ENCODE measurements around the gene HBZ.
"Not testable (repeated sequence)": the region's sequence is repeated elsewhere in the genome, so short reads cannot be mapped to it uniquely, and the experiment has no call there.

HBZ gene

GRCh38 chr16:165539-166374 is 13.3 kb downstream of the HBZ start, which contains the start of gene HBM:
Gene HBM, plus strand, starts transcription at chr16:165978. Its CDS starts 20 bp downstream, at chr16:165998.
- no peak for DNase-seq

GRCh38 chr16:166375-167121 is 14.1 kb downstream of the HBZ start:
- DNase-seq = no peak

DNA sequence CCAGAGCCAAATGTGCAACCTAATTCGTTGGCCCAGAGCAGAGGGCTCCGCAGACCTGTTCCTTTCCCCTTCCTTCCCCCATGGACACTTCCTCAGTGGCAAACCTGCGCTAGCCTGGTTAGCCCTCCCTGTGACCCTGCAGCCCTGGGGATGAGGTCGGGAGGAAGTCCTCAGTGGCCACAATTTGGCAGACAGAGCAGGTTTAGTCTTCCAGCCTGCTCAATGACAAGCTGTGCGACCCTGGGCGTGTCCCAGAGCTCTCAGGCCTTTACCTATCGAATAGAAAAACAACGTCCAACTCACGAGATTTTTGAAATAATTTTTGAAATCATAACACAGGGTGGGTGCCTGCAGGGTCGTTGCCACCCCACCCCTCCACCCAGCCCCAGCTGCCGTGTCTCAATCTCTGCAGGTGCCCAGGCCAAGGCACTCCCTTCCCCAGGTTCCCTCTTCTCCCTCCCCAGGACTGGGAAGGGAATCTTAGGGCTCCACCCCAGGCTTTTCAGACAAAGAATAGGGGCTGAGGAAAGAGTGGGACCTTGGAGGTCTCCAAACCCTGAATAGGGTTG is 14.8 kb downstream of the HBZ start:
- no peak for DNase-seq

DNA sequence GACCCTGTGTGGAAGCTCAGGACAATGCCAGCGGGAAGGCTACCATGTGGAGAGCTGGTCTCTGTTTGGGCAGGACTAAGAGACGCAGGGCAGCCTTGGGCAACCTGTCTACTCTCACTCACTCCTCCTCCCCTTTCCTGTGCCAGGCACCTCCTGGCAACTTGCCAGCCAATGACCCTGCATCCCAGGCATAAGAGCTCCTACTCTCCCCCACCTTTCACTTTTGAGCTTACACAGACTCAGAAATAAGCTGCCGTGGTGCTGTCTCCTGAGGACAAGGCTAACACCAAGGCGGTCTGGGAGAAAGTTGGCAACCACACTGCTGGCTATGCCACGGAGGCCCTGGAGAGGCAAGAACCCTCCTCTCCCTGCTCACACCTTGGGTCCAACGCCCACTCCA is 16.0 kb downstream of the HBZ start:
- DNase-seq = no peak

- no peak for DNase-seq
Observed at GRCh38 chr16:169014-169413, 16.6 kb downstream of the HBZ start.

- DNase-seq = peak; percentile 9
Observed at GRCh38 chr16:170088-170507, 17.7 kb downstream of the HBZ start.

DNA sequence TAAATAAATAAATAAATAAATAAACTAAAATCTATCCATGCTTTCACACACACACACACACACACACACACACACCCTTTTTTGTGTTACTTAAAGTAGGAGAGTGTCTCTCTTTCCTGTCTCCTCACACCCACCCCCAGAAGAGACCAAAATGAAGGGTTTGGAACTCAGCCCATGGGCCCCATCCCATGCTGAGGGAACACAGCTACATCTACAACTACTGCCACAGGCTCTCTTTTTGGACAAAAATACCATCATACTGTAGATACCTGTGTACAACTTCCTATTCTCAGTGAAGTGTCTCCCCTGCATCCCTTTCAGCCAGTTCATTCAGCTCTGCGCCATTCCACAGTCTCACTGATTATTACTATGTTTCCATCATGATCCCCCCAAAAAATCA is 18.3 kb downstream of the HBZ start:
- DNase-seq = no peak

DNA sequence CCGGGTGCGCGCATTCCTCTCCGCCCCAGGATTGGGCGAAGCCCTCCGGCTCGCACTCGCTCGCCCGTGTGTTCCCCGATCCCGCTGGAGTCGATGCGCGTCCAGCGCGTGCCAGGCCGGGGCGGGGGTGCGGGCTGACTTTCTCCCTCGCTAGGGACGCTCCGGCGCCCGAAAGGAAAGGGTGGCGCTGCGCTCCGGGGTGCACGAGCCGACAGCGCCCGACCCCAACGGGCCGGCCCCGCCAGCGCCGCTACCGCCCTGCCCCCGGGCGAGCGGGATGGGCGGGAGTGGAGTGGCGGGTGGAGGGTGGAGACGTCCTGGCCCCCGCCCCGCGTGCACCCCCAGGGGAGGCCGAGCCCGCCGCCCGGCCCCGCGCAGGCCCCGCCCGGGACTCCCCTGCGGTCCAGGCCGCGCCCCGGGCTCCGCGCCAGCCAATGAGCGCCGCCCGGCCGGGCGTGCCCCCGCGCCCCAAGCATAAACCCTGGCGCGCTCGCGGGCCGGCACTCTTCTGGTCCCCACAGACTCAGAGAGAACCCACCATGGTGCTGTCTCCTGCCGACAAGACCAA is 20.0 kb downstream of the HBZ start, which contains the start of gene HBA2:
Gene HBA2, plus strand, starts transcription at position 503 of the 568 bp plus-strand sequence. Its CDS starts 37 bp downstream, at position 540.
- DNase-seq = not testable (repeated sequence)

GRCh38 chr16:173211-173854 is 20.9 kb downstream of the HBZ start:
- DNase-seq = not testable (repeated sequence)

GRCh38 chr16:173928-174769 is 21.7 kb downstream of the HBZ start:
- DNase-seq = not testable (repeated sequence)

DNA sequence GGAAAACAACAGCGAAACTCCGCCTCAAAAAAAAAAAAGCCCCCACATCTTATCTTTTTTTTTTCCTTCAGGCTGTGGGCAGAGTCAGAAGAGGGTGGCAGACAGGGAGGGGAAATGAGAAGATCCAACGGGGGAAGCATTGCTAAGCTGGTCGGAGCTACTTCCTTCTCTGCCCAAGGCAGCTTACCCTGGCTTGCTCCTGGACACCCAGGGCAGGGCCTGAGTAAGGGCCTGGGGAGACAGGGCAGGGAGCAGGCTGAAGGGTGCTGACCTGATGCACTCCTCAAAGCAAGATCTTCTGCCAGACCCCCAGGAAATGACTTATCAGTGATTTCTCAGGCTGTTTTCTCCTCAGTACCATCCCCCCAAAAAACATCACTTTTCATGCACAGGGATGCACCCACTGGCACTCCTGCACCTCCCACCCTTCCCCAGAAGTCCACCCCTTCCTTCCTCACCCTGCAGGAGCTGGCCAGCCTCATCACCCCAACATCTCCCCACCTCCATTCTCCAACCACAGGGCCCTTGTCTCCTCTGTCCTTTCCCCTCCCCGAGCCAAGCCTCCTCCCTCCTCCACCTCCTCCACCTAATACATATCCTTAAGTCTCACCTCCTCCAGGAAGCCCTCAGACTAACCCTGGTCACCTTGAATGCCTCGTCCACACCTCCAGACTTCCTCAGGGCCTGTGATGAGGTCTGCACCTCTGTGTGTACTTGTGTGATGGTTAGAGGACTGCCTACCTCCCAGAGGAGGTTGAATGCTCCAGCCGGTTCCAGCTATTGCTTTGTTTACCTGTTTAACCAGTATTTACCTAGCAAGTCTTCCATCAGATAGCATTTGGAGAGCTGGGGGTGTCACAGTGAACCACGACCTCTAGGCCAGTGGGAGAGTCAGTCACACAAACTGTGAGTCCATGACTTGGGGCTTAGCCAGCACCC is 22.8 kb downstream of the HBZ start:
- DNase-seq = peak; percentile 39

GRCh38 chr16:176006-176405 is 23.6 kb downstream of the HBZ start:
- DNase-seq = not testable (repeated sequence)

- DNase-seq = not testable (repeated sequence)
Observed at GRCh38 chr16:176477-177382, 24.3 kb downstream of the HBZ start, which contains the start of gene HBA1. Gene HBA1, plus strand, starts transcription at chr16:176680. Its CDS starts 37 bp downstream, at chr16:176717.

DNA sequence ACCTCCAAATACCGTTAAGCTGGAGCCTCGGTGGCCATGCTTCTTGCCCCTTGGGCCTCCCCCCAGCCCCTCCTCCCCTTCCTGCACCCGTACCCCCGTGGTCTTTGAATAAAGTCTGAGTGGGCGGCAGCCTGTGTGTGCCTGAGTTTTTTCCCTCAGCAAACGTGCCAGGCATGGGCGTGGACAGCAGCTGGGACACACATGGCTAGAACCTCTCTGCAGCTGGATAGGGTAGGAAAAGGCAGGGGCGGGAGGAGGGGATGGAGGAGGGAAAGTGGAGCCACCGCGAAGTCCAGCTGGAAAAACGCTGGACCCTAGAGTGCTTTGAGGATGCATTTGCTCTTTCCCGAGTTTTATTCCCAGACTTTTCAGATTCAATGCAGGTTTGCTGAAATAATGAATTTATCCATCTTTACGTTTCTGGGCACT is 25.0 kb downstream of the HBZ start:
- DNase-seq = no peak

DNA sequence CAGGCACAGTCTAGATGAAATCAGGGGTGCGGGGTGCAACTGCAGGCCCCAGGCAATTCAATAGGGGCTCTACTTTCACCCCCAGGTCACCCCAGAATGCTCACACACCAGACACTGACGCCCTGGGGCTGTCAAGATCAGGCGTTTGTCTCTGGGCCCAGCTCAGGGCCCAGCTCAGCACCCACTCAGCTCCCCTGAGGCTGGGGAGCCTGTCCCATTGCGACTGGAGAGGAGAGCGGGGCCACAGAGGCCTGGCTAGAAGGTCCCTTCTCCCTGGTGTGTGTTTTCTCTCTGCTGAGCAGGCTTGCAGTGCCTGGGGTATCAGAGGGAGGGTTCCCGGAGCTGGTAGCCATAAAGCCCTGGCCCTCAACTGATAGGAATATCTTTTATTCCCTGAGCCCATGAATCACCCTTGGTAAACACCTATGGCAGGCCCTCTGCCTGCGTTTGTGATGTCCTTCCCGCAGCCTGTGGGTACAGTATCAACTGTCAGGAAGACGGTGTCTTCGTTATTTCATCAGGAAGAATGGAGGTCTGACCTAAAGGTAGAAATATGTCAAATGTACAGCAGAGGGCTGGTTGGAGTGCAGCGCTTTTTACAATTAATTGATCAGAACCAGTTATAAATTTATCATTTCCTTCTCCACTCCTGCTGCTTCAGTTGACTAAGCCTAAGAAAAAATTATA is 25.7 kb downstream of the HBZ start:
- DNase-seq = no peak

DNA sequence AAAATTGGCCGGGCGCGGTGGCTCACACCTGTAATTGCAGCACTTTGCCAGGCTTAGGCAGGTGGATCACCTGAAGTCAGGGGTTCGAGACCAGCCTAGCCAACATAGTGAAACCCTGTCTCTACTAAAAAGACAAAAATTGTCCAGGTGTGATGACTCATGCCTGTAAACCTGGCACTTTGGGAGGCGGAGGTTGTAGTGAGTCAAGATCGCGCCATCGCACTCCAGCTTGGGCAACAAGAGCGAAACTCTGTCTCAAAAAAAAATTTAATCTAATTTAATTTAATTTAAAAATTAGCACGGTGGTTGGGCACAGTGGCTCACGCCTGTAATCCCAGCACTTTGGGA is 26.2 kb downstream of the HBZ start:
- DNase-seq = no peak

DNA sequence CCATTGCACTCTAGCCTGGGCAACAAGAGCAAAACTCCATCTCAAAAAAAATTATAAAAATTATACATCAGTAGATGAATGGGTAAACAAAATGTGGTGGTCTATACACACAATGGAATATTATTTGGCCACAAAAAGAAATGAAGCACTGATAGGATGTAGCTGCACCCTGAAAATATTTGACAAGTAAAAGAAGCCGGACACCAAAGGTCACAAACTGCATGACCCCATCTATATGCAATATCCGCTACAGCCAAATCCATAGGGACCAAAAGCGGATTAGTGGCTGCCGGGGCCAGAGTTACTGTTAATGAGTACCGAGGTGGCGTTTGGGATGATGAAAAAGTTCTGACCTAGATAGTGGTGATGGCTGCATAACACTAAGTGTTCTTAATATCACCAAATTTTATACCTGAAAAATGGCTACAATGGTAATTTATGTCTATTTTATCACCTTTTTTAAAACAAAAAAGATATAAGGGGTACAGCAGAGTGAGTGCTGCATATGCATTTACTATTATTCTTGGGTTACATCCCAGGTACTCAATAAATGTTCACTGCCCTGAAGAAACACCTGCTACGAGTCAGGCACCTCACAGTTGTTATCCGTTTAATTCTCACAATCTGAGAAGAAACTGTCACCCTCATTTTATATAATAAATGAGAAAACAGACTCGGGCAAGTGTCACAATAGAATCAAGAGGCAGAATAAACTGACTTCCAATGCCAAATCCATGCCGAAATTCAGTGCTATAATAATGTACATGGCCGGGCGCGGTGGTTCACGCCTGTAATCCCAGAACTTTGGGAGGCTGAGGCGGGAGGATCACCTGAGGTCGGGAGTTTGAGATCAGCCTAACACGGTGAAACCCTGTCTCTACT is 27.0 kb downstream of the HBZ start:
- DNase-seq = no peak
